Activated T-helper 9 cell treated with anti-CD3 and anti-CD28 coated beads, Interleukin-2, amount 50 U/mL, for 16 hours (primary cell): ENCODE measurements around the gene TMEM130.

Source experiments
- DNase-seq: peaks from one replicate; pipeline ENCODE4 v3.0.0-alpha.2; 2020; ENCODE audit warnings: low read depth

The TMEM130 gene

GRCh38 chr7:98869597-98870120 lies at the start of gene TMEM130:
TSS of gene TMEM130 (minus strand) at chr7:98870014. CDS start at chr7:98869861, 153 bp downstream.
- no peak for DNase-seq

DNA sequence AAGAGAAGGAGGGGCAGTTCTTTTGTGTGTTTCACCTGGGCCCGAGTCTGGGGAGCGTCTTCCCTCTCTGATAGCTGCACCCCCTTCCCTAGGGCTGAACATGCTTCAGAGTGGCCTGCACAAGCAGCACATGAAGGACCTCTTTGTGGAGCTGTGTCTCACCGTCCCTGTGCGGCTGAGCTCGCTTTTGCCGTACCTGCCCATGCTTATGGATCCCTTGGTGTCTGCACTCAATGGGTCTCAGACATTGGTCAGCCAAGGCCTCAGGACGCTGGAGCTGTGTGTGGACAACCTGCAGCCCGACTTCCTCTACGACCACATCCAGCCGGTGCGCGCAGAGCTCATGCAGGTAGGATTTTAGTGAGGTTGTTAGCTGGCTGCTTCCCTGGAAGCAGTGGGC lies 47.5 kb upstream of the TMEM130 start:
- no peak for DNase-seq

DNA sequence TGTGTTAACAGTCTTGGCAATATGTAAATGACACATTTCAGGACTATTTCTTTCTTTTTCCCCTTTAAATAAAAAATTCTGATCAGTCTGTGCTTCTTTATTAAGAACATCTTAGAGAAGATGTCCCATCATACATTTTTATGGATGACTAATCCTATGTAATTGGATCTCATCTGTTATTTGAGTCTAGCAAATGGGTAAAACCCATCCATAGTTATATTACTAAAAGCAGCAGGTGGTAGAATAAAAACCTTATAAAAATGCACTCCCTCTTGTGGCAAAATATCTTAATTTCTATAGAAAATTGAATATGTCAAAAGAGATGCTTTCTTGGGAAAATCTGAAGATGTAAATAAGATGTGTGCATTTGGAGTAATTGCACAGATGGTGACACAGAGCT lies 43.8 kb upstream of the TMEM130 start:
- DNase-seq: no peak

DNA sequence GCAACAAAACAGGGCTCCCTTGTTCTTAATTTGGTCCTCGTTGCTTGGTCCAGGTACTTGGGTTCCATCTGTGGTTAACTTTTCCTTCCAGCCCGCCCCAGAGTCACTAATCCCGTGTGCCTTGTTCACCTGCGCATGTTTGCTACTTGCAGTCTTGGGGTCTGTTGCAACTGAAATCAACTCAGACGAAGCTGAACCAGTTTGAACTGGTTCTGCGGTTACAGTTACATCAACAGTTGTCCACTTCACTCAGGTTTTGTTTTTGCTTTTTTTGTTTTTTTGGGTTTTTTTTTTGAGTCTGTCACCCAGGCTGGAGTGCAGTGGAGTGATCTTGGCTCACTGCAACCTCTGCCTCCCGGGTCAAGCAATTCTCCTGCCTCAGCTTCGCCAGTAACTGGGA lies 43.2 kb upstream of the TMEM130 start:
- no peak for DNase-seq

DNA sequence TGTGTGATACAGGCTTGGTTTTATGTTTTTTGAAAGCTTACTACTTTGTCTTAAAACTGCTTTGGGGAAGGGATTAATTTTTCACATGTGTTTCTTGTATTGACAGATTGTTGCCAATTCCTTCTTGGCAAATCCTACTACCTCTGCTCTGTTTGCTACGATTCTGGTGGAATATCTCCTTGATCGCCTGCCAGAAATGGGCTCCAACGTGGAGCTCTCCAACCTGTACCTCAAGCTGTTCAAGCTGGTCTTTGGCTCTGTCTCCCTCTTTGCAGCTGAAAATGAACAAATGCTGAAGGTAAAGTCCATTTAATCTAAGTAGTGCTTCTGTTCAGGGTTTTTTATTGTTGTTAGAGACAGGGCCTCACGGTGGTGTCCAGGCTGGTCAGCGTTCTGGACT lies 42.1 kb upstream of the TMEM130 start:
- DNase-seq: no peak

GRCh38 chr7:98910427-98910826 lies 40.6 kb upstream of the TMEM130 start:
- no peak for DNase-seq

DNA sequence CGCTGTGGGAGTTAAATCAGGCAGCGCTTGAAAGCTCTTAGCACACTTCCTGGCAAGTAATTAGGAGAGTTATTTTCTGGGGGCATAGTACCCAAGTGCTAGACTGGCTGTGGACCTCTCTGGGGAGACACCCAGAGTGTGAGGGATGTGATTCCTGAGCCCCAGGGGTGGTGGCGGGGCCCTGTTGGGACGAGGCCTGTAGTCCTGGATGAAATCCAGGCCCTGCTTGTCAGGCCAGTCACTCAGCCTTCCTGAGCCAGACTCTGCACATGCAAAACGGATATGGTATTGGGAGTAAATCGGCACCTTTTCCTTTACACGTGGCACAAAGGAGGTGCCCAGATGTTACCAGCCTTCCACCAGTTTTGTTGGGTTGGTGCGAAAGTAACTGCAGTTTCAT lies 39.7 kb upstream of the TMEM130 start:
- DNase-seq: no peak

DNA sequence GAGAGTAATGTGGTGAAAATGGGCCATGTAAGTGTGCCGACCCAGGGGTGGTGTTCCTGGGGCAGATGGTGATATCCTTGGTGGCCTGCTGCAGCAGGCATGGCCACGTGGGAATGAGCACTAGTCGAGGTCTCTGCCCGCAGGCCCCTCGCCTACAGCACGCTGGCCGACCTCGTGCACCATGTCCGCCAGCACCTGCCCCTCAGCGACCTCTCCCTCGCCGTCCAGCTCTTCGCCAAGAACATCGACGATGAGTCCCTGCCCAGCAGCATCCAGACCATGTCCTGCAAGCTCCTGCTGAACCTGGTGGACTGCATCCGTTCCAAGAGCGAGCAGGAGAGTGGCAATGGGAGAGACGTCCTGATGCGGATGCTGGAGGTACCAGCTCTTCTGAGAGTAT lies 38.8 kb upstream of the TMEM130 start:
- no peak for DNase-seq

DNA sequence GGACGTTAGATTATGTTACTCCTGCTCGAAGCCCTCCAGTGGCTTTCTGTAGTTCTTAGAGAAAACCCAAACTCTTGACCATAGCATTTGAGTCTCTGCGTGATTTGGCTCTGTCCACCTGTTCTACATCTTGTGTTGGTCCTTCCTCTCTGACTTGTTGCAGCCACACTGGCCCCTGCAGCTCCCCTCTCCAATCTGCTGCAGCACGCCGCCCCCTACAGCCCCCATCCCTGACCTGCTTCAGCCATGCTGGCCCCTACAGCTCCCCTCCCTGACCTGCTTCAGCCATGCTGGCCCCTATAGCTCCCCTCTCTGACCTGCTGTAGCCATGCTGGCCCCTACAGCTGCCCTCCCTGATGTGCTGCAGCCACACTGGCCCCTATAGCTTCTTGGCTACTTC lies 37.8 kb upstream of the TMEM130 start:
- DNase-seq: no peak

- DNase-seq: no peak
Measured at GRCh38 chr7:98903246-98903645, 33.4 kb upstream of the TMEM130 start.

DNA sequence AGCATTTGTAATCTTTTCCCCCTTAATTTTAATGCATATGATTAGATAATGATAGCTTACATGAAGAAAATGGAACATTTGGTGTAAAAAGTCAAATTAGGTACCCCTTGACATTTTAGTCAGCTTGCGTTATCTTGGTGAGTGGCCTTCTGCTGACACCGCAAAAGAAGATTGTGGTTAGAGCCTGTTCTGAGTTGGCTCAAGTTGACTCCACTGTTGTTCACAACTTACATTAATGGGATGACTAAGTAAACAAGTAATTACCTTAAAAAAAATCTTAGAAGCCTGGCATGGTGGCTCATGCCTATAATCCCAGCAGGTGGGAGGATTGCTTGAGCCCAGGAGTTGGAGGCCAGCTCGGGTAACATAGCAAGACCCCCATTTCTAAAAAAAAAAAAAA lies 32.7 kb upstream of the TMEM130 start:
- DNase-seq: no peak

DNA sequence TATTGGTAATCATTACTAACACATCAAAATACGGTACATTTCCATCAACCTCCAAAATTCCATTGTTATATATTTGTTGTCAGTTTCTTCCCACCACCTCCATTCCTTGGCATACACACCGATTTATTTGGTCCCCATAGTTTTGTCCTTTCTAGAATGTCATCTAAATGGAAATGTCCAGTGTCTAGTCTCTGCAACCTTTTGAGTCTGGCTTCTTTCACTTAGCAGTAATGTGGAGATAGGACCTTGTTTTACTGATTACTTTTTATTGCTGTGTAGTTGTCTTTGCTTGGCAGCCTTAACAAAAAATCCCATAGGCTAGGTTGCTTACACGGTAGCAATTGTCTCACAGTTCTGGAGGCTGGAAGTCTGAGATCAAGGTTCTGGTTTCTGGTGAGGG lies 31.0 kb upstream of the TMEM130 start:
- DNase-seq: no peak

DNA sequence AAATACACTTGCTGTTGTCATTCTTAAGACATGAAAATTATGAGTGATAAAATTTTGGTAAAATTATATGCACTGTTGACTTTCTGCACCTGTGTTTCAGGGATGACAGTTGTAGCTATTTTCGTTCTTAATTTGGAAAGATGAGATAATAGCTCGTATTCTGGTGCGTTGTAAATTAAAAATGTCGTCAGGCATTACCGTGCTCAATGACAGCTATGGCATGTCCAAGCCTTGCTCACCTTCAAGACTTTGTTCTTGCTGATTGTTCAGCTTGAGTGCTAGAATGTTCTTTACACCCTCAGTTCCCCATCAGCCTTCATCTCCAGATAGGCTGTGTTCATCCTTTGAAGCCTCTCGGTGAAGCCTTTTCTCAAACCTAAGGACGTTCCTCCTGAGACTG lies 30.0 kb upstream of the TMEM130 start:
- no peak for DNase-seq

- DNase-seq: no peak
Measured at GRCh38 chr7:98892609-98893008, 22.8 kb upstream of the TMEM130 start.

- DNase-seq: no peak
Measured at GRCh38 chr7:98887038-98887437, 17.2 kb upstream of the TMEM130 start.

DNA sequence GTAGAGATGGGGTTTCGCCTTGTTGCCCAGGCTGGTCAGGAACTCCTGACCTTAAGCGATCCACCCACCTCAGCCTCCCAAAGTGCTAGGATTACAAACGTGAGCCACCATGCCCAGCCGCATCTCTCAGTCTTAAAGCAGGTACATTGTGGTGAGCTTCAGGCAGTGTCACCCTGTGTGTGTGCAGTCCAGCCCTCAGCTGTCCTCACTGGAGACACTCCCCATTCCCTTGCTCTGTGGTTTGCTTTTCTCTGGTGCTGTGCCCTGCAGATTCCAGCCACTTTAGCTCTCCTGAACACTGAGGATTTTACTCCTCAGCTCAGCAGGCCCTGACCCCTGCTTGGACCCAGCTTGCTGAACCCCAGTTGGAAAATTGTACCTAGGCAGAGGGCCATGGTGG lies 14.6 kb upstream of the TMEM130 start:
- no peak for DNase-seq

- no peak for DNase-seq
Measured at GRCh38 chr7:98881561-98882315, 11.9 kb upstream of the TMEM130 start.

DNA sequence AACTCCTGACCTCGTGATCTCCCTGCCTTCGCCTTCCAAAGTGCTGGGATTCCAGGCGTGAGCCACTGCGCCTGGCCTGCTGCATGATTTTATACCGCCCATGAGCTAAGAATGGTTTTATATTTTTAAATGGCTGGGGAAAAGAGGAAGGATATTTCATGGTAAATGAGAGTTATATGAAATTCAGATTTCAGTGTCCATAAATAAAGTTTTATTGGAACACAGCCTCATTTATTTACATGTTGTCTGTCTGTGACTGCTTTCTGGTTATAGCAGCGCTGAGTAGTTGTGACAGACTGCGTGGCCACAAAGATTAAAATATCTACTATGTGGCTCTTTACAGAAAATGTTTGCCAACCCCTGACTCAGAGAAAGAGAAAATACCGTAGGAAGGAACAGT lies 10.7 kb upstream of the TMEM130 start:
- DNase-seq: no peak

GRCh38 chr7:98879979-98880315 lies 10.1 kb upstream of the TMEM130 start:
- DNase-seq: no peak

GRCh38 chr7:98879198-98879978 lies 9.6 kb upstream of the TMEM130 start:
- peak; percentile 40 for DNase-seq

GRCh38 chr7:98878365-98879197 lies 8.8 kb upstream of the TMEM130 start, which contains the start of gene TRRAP:
TSS of gene TRRAP (plus strand) at chr7:98878532. CDS start at chr7:98881151, 2,619 bp downstream.
- DNase-seq: peak; percentile 73

DNA sequence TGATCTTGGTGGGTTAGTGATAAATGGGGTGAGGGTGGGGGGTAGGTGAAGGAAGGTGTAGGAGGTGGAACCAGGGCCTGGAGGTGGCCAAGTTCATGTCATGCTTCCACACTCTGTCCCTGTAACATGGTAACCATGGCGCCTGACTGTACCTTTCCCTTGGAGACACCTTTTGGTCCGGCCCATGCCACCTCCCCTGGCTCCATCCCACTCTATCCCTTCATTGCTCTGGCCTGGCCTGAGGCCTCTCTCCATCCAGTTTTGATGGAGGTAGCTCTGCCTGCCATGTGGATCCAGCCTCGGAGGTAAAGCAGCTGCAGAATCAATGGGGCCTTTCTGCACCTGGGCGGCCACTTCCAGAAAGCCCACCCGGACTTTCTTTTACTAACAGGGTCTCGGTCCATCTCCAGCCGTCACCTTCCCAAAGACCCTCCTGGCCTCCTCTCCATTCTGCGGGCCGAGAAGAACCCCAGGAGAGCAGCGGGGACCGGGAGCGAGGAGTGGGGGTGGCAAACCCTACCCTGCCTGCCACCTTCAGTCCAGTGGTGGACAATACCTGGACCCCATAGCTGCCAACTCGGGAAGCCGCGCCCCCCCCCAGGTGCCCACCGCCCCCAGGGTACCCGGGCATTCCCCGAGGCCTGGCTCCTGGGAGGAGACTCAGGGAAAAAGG lies 8.0 kb upstream of the TMEM130 start:
- DNase-seq: no peak
